DND-41 (cell line): ENCODE measurements around the gene NLRP6.

Experiments used
- CTCF ChIP-seq: IDR thresholded peaks from 2 replicates; pipeline ENCODE4 v1.5.1; 2012; ENCODE audit warnings: borderline replicate concordance, low read length, moderate library complexity, mild to moderate bottlenecking; ENCODE audit not compliant: poor library complexity, severe bottlenecking; ENCODE audit errors: extremely low read depth
- EZH2 ChIP-seq: IDR thresholded peaks from 3 replicates; pipeline ENCODE4 v1.6.1; 2012; ENCODE audit warnings: borderline replicate concordance, low read depth, mild to moderate bottlenecking, moderate library complexity, low read length, inconsistent platforms; ENCODE audit not compliant: severe bottlenecking

GRCh38 chr11:289712-290620 lies 11.8 kb downstream of the NLRP6 start:
- no peak for TF ChIP-seq CTCF
- no peak for TF ChIP-seq EZH2
